ENCODE measurements around the gene PREX1. TPM values are rescaled to one million over a fixed set of nuclear protein-coding genes. Genes with fewer than 3 reads are reported as not detected.

Gene PREX1
- total RNA-seq, 1 donor from 2014 or later = 80.3 TPM

DNA sequence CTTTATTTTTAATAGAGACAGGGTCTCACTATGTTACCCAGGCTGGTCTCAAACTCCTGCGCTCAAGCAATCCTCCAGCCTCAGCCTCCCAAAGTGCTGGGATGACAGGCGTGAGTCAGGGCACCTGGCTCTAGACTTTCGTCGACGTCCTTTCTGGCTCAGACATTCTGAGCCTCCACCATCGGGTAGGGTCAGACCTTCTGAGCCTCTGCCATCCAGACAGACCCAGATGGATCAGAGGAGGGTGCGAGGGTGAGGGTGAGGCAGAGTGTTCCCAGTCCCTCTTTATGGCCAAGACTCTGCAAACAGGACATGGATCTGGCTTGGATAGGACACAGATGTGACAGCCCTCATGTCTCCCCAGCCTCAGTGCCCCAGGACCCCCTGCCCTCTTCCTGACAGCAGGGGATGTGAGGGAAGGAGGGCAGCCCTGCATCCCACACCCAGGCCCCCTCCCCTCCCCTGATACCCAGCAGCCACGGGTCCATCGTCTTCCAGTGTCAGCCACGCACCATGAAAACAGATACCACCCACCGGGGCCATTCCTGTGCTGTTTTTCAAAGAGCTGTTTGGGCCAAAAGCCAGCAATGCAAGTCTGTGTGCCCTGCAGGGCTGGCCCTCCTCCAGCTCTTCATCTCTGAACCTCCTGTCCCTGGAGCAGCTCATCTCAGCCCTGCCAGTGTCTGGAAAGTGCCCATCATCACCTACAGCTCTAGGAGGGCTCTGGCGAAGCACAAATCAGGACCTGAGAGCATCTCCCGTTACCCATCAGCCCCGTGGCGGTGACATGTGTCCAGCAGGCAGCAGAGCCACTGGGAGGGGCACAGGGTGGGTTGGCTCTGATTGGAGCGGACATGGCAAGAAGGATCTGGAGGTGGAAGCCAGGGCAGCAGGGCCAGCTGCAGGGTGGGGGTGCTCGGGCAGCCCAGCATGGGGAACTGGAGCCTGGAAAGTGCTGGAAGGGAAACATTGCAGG lies 208.4 kb downstream of the PREX1 start:
- Mint-ChIP-seq H3K27ac (no peak overlapping the region), H3K4me3 (ENCODE audit: low read depth) (no peak overlapping the region), H3K27me3 (ENCODE audit: low read depth) (no peaks in the 10 kb centered on the region), H3K36me3 (ENCODE audit: low read depth) (no peaks in the 10 kb centered on the region), H3K9me3 (no peaks in the 10 kb centered on the region), H3K4me1 (ENCODE audit: low read depth) (peaks cover 12% of the 10 kb centered on the region)
- DNase-seq (ENCODE audit: low spot score) = no peak
- intact Hi-C loops (cut with micrococcal nuclease) = loop anchor here (2.0 to 5.0 kb wide), 2 partner anchors 893 to 957 kb away; no protein-coding TSS in a partner anchor

DNA sequence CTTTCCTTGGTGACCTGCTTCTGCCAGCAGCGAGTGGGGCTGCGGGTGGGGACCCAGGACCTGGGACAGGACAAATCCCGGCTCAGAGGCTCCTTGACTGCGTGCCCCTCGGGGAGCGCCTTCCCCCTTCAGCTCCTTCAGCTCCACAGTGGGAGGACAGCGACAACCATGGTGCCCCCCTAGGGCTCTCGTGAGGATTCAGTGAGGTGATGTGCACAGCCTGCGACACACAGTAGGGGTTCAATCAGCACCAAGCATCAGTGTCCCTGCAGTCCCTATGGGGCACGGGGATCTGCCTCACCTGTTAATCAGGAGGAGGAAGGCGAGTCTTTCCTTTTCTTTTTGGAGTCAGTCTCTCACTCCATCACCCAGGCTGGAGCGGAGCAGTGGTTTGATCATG lies 209.2 kb downstream of the PREX1 start:
- no peak for DNase-seq (ENCODE audit: low spot score)
- Mint-ChIP-seq H3K27ac (no peak overlapping the region), H3K9me3 (no peaks in the 10 kb centered on the region), H3K4me3 (ENCODE audit: low read depth) (no peak overlapping the region), H3K27me3 (ENCODE audit: low read depth) (peaks cover 1% of the 10 kb centered on the region), H3K4me1 (ENCODE audit: low read depth) (peaks cover 12% of the 10 kb centered on the region), H3K36me3 (ENCODE audit: low read depth) (no peaks in the 10 kb centered on the region)
- intact Hi-C loops (cut with micrococcal nuclease) = no loop called here

DNA sequence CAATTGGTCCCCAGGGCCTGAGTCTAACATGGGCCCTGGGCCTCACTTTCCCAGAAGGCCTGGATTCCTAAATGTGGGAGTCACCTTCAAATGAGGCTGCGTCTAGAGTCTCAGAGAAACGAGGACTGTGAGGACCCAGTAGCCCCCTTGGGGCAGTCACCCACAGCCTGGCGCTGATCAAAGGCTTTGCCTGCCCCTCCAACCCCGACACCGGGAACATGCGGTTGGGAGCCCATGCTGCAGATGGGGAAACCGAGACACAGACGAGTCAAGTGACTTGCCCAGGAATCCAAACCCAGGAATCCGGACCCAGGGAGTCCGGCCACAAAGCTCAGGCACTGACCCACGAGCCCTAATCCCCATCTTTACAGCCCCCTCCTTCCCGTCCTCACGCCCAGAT lies 209.7 kb downstream of the PREX1 start:
- peaks cover 2% of the 10 kb centered on the region for H3K27me3 Mint-ChIP-seq (ENCODE audit: low read depth)
- H3K27ac Mint-ChIP-seq = no peak overlapping the region
- DNase-seq (ENCODE audit: low spot score) = no peak
- no peaks in the 10 kb centered on the region for H3K9me3 Mint-ChIP-seq
- peaks cover 12% of the 10 kb centered on the region for H3K4me1 Mint-ChIP-seq (ENCODE audit: low read depth)
- no peaks in the 10 kb centered on the region for H3K36me3 Mint-ChIP-seq (ENCODE audit: low read depth)
- intact Hi-C loops (cut with micrococcal nuclease) = no loop called here
- no peak overlapping the region for H3K4me3 Mint-ChIP-seq (ENCODE audit: low read depth)

DNA sequence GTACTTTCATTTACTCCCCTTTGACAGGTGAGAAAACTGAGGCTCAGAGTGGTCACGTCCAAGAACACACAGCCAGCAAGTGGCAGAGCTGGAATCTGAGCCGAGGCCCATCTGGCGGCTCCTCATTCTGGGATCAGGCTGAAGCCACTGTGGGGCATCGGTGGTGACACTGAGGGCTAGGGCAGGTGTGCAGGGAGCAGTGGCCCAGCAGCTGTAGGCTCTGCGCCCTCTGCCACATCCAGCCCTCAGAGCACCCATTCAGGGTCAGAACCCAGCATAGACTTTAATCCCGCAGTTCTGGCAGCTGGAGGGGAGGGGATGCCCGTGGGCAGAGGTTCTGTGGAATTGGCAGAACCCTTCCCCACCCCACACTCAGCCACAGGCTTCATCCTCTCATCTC lies 210.3 kb downstream of the PREX1 start:
- Mint-ChIP-seq H3K36me3 (ENCODE audit: low read depth) (no peaks in the 10 kb centered on the region), H3K27me3 (ENCODE audit: low read depth) (peaks cover 5% of the 10 kb centered on the region), H3K4me1 (ENCODE audit: low read depth) (peaks cover 12% of the 10 kb centered on the region), H3K9me3 (no peaks in the 10 kb centered on the region), H3K4me3 (ENCODE audit: low read depth) (no peak overlapping the region), H3K27ac (no peak overlapping the region)
- DNase-seq (ENCODE audit: low spot score) = no peak
- intact Hi-C loops (cut with micrococcal nuclease) = no loop called here

DNA sequence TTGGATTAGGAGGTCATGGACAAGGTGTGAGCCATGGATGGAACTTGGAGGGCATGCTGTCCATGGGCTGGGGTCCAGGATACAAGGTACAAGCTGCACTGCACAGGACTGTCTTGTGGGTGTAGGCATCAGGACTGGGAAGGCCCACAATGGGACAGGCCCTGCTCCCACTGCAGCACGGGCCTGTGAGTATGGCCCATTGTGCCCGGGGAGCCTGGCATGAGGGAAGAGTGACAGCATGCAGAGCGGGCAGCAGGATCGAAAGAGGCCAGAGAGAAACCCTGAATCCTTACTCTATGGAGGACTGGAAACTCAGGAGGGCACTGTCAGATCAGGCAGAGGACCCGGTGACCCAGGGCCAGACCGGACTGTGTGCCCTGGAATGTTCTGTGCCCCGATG lies 211.3 kb downstream of the PREX1 start:
- intact Hi-C loops (cut with micrococcal nuclease) = no loop called here
- DNase-seq (ENCODE audit: low spot score) = no peak
- Mint-ChIP-seq H3K27me3 (ENCODE audit: low read depth) (peaks cover 7% of the 10 kb centered on the region), H3K27ac (no peak overlapping the region), H3K36me3 (ENCODE audit: low read depth) (no peaks in the 10 kb centered on the region), H3K4me3 (ENCODE audit: low read depth) (no peak overlapping the region), H3K9me3 (no peaks in the 10 kb centered on the region), H3K4me1 (ENCODE audit: low read depth) (peaks cover 9% of the 10 kb centered on the region)

DNA sequence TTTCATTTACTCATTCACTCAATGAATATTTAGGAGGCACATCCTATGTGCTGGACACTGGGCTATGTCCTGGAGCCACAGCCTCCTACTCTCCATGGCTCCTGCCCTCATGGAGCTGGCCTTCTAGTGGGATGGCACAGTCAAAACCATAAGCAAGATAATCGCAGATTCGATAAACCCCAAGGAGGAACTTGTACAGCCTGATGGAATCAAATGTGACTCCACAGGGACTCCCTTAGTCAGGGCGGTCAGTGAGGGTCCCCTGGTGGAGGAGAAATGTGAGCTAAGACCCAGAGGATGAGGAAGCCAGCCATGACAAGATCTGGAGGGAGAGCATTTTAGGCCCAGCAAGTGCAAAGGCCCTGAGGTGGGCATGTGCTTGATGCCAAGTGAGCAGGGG lies 211.9 kb downstream of the PREX1 start:
- peaks cover 5% of the 10 kb centered on the region for H3K4me1 Mint-ChIP-seq (ENCODE audit: low read depth)
- peaks cover 7% of the 10 kb centered on the region for H3K27me3 Mint-ChIP-seq (ENCODE audit: low read depth)
- H3K4me3 Mint-ChIP-seq (ENCODE audit: low read depth) = no peak overlapping the region
- no peaks in the 10 kb centered on the region for H3K9me3 Mint-ChIP-seq
- H3K36me3 Mint-ChIP-seq (ENCODE audit: low read depth) = no peaks in the 10 kb centered on the region
- intact Hi-C loops (cut with micrococcal nuclease) = no loop called here
- no peak for DNase-seq (ENCODE audit: low spot score)
- no peak overlapping the region for H3K27ac Mint-ChIP-seq

DNA sequence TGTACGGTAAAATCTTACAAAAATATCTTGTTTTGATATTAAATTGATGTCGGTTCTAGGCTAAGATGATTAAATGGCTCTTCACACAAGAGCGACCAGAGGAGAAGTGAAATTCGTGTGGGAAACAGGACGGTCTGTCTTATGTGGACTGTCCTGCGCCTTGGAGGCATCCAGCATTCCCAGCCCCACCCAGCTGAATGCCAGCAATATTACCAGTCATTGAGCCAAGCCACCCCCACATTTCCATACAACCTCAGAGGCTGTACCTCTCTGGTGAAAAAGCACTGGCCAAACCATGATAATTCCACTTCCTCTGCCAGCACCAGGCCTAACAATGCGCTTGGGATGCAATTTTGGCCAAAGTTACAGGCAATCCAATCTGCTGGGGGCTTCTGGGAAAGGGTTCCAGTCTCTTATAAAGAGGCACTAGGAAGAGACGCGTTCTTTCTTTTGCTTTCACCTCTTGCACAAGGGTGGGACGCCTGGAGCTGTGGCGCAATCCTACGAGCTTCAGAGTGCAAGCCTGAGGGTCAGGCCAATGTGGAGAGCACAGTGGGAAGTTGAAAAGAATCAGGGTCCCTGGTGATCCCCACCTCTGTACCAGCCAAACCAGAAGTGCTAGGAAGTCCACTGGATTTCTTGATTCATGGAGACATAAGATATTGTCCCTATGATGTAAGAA lies 213.1 kb downstream of the PREX1 start:
- peaks cover 7% of the 10 kb centered on the region for H3K27me3 Mint-ChIP-seq (ENCODE audit: low read depth)
- H3K27ac Mint-ChIP-seq = no peak overlapping the region
- DNase-seq (ENCODE audit: low spot score) = no peak
- H3K4me3 Mint-ChIP-seq (ENCODE audit: low read depth) = no peak overlapping the region
- no peaks in the 10 kb centered on the region for H3K36me3 Mint-ChIP-seq (ENCODE audit: low read depth)
- intact Hi-C loops (cut with micrococcal nuclease) = no loop called here
- H3K9me3 Mint-ChIP-seq = no peaks in the 10 kb centered on the region
- peaks cover 6% of the 10 kb centered on the region for H3K4me1 Mint-ChIP-seq (ENCODE audit: low read depth)

DNA sequence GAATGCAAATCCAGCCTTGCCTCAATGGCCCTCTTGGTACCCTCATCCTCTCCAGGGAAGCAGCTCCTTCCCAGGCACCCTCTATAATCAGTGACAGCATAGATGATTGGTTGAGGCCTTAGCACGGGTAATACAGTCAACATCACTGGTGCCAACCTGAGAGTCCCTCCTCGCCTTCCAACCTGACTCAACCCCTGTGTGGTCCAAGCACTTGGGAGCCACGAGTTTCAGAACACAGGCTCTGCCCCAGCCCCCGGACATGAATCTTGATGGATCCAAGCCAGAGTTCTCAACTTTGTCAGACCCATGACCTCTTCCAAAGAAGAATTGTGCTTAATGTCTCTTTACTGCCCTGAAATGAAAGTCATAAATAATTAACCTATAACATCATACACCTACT lies 213.9 kb downstream of the PREX1 start:
- H3K36me3 Mint-ChIP-seq (ENCODE audit: low read depth) = no peaks in the 10 kb centered on the region
- peaks cover 7% of the 10 kb centered on the region for H3K27me3 Mint-ChIP-seq (ENCODE audit: low read depth)
- intact Hi-C loops (cut with micrococcal nuclease) = no loop called here

DNA sequence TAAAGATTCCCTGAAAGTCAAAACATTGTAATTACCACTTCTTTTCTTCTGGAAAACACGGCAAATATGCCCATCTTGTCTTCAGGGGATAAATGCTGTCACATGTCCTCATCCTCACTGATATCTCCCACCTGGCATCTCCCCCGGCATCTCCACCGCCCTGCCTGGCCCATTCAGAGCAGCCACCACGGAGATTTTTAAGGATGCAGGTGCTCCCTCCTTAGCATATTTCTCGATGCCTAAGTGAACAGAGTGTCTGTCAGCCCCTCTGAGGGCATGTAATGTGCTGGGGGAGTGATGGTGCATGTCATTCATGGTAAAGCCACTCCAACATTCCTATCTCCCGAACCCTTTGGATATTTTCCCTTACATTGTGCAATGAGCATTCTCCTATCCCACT lies 215.5 kb downstream of the PREX1 start:
- H3K9me3 Mint-ChIP-seq = no peaks in the 10 kb centered on the region
- intact Hi-C loops (cut with micrococcal nuclease) = no loop called here
- no peaks in the 10 kb centered on the region for H3K36me3 Mint-ChIP-seq (ENCODE audit: low read depth)
- H3K27me3 Mint-ChIP-seq (ENCODE audit: low read depth) = peaks cover 7% of the 10 kb centered on the region
- H3K4me1 Mint-ChIP-seq (ENCODE audit: low read depth) = peaks cover 15% of the 10 kb centered on the region
- no peak overlapping the region for H3K4me3 Mint-ChIP-seq (ENCODE audit: low read depth)
- no peak overlapping the region for H3K27ac Mint-ChIP-seq
- no peak for DNase-seq (ENCODE audit: low spot score)

More for the DNA sequence above, 213.9 kb downstream of the PREX1 start:
- no peak overlapping the region for H3K4me3 Mint-ChIP-seq (ENCODE audit: low read depth)
- DNase-seq (ENCODE audit: low spot score) = no peak
- H3K9me3 Mint-ChIP-seq = no peaks in the 10 kb centered on the region
- H3K4me1 Mint-ChIP-seq (ENCODE audit: low read depth) = peaks cover 12% of the 10 kb centered on the region
- no peak overlapping the region for H3K27ac Mint-ChIP-seq

DNA sequence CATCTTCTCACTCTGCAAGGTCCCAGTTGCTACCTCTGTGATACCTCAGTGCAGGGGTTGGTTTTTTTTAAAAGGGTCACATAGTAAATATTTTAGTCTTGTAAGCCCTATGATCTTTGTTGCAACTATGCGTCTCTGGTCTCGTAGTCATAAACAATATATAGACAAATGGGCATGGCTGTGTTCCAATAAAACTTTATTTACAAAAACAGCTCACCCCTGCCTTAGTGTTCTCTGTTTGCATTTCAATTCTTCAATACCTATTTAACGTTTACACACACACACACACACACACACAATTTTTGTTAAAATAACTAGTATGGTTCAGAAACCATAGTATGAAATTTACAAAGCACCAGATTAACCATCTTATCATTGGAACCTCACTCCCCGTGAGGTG lies 216.8 kb downstream of the PREX1 start:
- Mint-ChIP-seq H3K36me3 (ENCODE audit: low read depth) (no peaks in the 10 kb centered on the region), H3K4me3 (ENCODE audit: low read depth) (no peak overlapping the region), H3K9me3 (no peaks in the 10 kb centered on the region), H3K27me3 (ENCODE audit: low read depth) (peaks cover 7% of the 10 kb centered on the region), H3K27ac (peak overlapping the region; percentile 3), H3K4me1 (ENCODE audit: low read depth) (peaks cover 15% of the 10 kb centered on the region)
- intact Hi-C loops (cut with micrococcal nuclease) = no loop called here
- no peak for DNase-seq (ENCODE audit: low spot score)

DNA sequence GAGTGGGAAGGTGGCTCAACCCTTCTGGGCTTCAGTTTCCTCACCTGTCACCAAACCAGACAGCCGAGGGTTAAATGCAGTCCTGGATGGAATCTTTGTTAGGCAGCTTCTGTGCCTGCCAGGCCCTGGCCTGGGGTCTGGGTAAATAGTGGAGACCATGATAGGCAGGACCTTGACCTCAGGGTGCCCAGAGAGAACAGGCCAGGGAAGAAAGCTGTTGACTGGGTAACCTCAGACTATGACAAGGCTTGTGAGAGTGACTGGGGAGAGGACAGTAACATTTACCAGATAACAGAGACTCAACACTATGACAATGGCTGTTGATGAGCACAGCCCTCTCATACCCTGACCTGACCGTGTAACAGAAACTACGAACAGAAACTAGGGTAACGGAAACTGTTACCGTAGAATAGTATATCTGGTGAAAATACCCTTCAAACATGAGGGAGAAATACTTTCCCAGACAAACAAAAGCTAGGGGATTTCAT lies 218.3 kb downstream of the PREX1 start:
- Mint-ChIP-seq H3K27me3 (ENCODE audit: low read depth) (peaks cover 7% of the 10 kb centered on the region), H3K4me3 (ENCODE audit: low read depth) (no peak overlapping the region), H3K27ac (peak overlapping the region; percentile 38), H3K36me3 (ENCODE audit: low read depth) (no peaks in the 10 kb centered on the region), H3K4me1 (ENCODE audit: low read depth) (peaks cover 15% of the 10 kb centered on the region), H3K9me3 (no peaks in the 10 kb centered on the region)
- intact Hi-C loops (cut with micrococcal nuclease) = no loop called here
- DNase-seq (ENCODE audit: low spot score) = no peak

DNA sequence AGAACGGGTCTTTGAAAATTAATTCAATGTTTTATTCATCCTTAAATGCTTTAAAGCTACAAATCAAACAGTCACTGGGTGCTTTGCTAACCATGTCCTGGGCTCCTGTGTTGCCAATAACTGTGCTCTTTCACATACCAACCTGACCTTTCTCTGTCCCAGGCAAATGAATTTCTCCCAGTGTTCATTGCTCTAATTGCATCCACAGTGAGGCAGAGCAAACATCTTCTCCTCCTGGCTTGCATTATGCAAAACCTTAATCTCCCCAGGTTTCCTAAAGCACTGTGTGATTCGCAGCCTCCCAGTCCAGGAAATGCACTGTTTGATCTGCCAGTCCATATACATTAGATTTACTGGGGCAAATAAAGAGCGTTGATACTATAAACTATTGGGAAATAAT lies 219.0 kb downstream of the PREX1 start:
- no peak for DNase-seq (ENCODE audit: low spot score)
- no peaks in the 10 kb centered on the region for H3K36me3 Mint-ChIP-seq (ENCODE audit: low read depth)
- no peak overlapping the region for H3K27ac Mint-ChIP-seq
- no peak overlapping the region for H3K4me3 Mint-ChIP-seq (ENCODE audit: low read depth)
- H3K27me3 Mint-ChIP-seq (ENCODE audit: low read depth) = peaks cover 7% of the 10 kb centered on the region
- intact Hi-C loops (cut with micrococcal nuclease) = no loop called here
- peaks cover 15% of the 10 kb centered on the region for H3K4me1 Mint-ChIP-seq (ENCODE audit: low read depth)
- no peaks in the 10 kb centered on the region for H3K9me3 Mint-ChIP-seq

DNA sequence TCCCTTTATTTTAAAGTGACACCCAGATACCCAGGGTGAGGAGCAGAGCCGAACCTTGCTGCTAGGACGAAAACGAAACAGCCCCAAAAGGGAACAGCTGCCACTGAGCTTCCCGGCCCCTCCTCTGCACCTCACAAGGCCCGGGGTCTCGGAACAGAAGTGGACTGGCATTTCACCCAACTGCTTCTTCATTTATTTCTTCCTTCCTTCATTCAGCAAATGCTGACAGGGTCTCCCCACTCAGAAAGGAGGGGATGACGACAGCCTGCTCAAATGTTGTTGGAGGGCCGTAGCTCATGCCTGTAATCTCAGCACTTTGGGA lies 220.3 kb downstream of the PREX1 start:
- no peak overlapping the region for H3K27ac Mint-ChIP-seq
- no peak overlapping the region for H3K4me3 Mint-ChIP-seq (ENCODE audit: low read depth)
- no peak for DNase-seq (ENCODE audit: low spot score)
- peaks cover 15% of the 10 kb centered on the region for H3K4me1 Mint-ChIP-seq (ENCODE audit: low read depth)
- H3K27me3 Mint-ChIP-seq (ENCODE audit: low read depth) = peaks cover 2% of the 10 kb centered on the region
- intact Hi-C loops (cut with micrococcal nuclease) = no loop called here
- H3K36me3 Mint-ChIP-seq (ENCODE audit: low read depth) = no peaks in the 10 kb centered on the region
- H3K9me3 Mint-ChIP-seq = no peaks in the 10 kb centered on the region

Data from activated T-helper 2 cell treated with anti-CD3 and anti-CD28 coated beads, Interferon-gamma antibody, Interleukin-2, Interleukin-4, amounts not matched to agents 10 μg/mL and 5 μg/mL and 100 μg/mL, durations not matched to agents 14 hours and 24 hours and 36 hours (primary cell).